Right lobe of liver (tissue), 6 donors: ENCODE measurements around the gene AKR1C1. TPM values are rescaled to one million over a fixed set of nuclear protein-coding genes. Genes with fewer than 3 reads are reported as not detected.
"Not testable (repeated sequence)": the region's sequence is repeated elsewhere in the genome, so short reads cannot be mapped to it uniquely, and the experiment has no call there.

ENCODE experiments used
- ATAC-seq, 4 donors: fragments of 200-7000 bp; cut with Tn5 transposase; one replicate each; pipeline ENCODE4 v1.9.1; 2020; ENCODE audit warnings: mild to moderate bottlenecking in 4 of 4, moderate library complexity in 4 of 4
- DNase-seq, 3 donors: peaks; one replicate each; pipeline ENCODE4 v3.0.0-alpha.2; 2020
- H3K27ac ChIP-seq, 3 donors: fragments of 200-600 bp; one replicate each; pipeline ENCODE4 v1.8.0; 2022
- H3K27me3 ChIP-seq, 2 donors: fragments of 200-600 bp; one replicate each; pipeline ENCODE4 v1.8.0; 2022
- H3K36me3 ChIP-seq, 4 donors: fragments of 200-600 bp; sonication (generic) in 1 of 4; one replicate each; pipeline versions ENCODE4 v1.5.1 to v1.8.0; 2017 to 2022; ENCODE audit warnings: control low read depth in 1 of 4
- H3K4me1 ChIP-seq, 4 donors: fragments of 200-600 bp; sonication (generic) in 1 of 4; one replicate each; pipeline versions ENCODE4 v1.5.1 to v1.8.0; 2017 to 2022; ENCODE audit warnings: control low read depth in 1 of 4
- H3K4me3 ChIP-seq, 3 donors: fragments of 200-600 bp; one replicate each; pipeline ENCODE4 v1.8.0; 2022
- H3K9me3 ChIP-seq, 4 donors: fragments of 200-600 bp; sonication (generic) in 1 of 4; one replicate each; pipeline versions ENCODE4 v1.5.1 to v1.8.0; 2017 to 2022; ENCODE audit warnings: control low read depth in 1 of 4
- POLR2A ChIP-seq: fragments of 450-650 bp; IDR thresholded peaks from one replicate; pipeline ENCODE4 v1.6.1; 2017; ENCODE audit warnings: antibody characterized with exemption, mild to moderate bottlenecking
- WGBS: methylation state at CpG from one replicate; pipeline ENCODE4 v1.1.6; 2018; ENCODE audit warnings: low coverage, low lambda C conversion rate; ENCODE audit not compliant: insufficient coverage; ENCODE audit errors: missing lambda C conversion rate; 5-methylcytosine and 5-hydroxymethylcytosine counted together
- intact Hi-C, 2 donors: fragments of 100-400 bp; cut with DNase I; formaldehyde crosslinking; loops; one replicate each; pipeline versions ENCODE4 v1.11.2 to v1.14.1; 2022
- total RNA-seq, 6 experiments: library from RNA; depleted of rRNA in 2 of 6; stranded (reverse); fragments of >200 nt in 2 of 6; fragmentation: NEBNext Ultra II Directional in 3 of 6; extraction: Animal tissue kit (Norgen Biotek cat#: 25700) in 3 of 6; gene quantifications; one replicate each; pipeline versions ENCODE4 v1.1.0 to v1.2.4, GENCODE V29; 2016 to 2023
- TF ChIP-seq, protein P1 (sequence below), 4 donors: fragments of 200-600 bp in 3 of 4; fragments of 450-650 bp in 1 of 4; IDR thresholded peaks; one replicate each; pipeline versions ENCODE4 v1.5.1 to v1.8.0; 2016 to 2022; ENCODE audit warnings: antibody characterized with exemption in 4 of 4, mild to moderate bottlenecking in 2 of 4
- donor health status: DM: no; HTN: yes; CAD: no.
- donor health status: DM: no; HTN: no; CAD: no.
- donor health status: DM: no; HTN: no; CAD: no.
- donor health status: DM: no; HTN: yes; CAD: no.
- donor health status: DM: no; HTN: yes; CAD: no.

The AKR1C1 gene
- total RNA-seq, 6 experiments from 2014 or later = 347 to 1,090 (median 533) TPM

GRCh38 chr10:4939224-4940072 lies 23.8 kb upstream of the AKR1C1 start:
- peak; percentile 50 to 80 (median 62) for ATAC-seq
- Histone ChIP-seq H3K4me3 (no peak overlapping the region), H3K9me3 (no peaks in the 10 kb centered on the region), H3K27me3 (no peaks in the 10 kb centered on the region), H3K36me3 (no peaks in the 10 kb centered on the region), H3K27ac (peak overlapping the region; percentile 47 to 96 (median 72)), H3K4me1 (peaks cover 0 to 59% (median 12%) of the 10 kb centered on the region in 4 donors)
- TF ChIP-seq POLR2A = no peak
- TF ChIP-seq, protein P1, sequence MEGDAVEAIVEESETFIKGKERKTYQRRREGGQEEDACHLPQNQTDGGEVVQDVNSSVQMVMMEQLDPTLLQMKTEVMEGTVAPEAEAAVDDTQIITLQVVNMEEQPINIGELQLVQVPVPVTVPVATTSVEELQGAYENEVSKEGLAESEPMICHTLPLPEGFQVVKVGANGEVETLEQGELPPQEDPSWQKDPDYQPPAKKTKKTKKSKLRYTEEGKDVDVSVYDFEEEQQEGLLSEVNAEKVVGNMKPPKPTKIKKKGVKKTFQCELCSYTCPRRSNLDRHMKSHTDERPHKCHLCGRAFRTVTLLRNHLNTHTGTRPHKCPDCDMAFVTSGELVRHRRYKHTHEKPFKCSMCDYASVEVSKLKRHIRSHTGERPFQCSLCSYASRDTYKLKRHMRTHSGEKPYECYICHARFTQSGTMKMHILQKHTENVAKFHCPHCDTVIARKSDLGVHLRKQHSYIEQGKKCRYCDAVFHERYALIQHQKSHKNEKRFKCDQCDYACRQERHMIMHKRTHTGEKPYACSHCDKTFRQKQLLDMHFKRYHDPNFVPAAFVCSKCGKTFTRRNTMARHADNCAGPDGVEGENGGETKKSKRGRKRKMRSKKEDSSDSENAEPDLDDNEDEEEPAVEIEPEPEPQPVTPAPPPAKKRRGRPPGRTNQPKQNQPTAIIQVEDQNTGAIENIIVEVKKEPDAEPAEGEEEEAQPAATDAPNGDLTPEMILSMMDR (IDR thresholded peaks at IDR 0.05) = no peak
- WGBS = 29% methylated on average over 6 of the region's 7 CpGs
- intact Hi-C loops = no loop called here
- DNase-seq = no peak

- H3K27me3 ChIP-seq, H3K9me3 ChIP-seq, ATAC-seq, H3K4me3 ChIP-seq, intact Hi-C loops, H3K36me3 ChIP-seq, DNase-seq: not testable (repeated sequence)
- Histone ChIP-seq H3K4me1 (peaks cover 0 to 65% (median 12%) of the 10 kb centered on the region in 4 donors), H3K27ac (peak overlapping the region; percentile 47 to 96 (median 72))
- 49% methylated on average over 6 of the region's 6 CpGs for WGBS
Measured at GRCh38 chr10:4940073-4940428, 23.2 kb upstream of the AKR1C1 start.

DNA sequence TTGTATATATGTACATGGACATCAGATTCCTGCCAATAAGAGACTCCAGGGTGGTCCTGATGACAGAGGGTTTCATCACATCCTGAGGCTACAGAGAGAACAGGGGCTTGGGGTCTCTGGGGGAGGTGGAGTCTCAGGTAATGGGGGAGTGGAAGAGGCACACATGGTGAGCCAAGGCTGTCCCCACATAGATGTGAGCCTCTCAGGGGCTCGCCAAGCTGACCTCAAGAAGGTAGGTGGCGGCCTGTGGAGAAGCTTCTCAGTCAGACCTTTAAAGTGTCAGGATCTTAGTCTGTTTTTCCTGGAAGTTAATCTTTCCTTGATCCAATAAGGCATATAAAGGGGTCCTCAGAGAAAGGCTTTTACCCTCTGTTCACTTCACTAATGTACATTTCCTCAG lies 22.3 kb upstream of the AKR1C1 start:
- peaks cover 0 to 73% (median 13%) of the 10 kb centered on the region in 4 donors for H3K4me1 ChIP-seq
- H3K27me3 ChIP-seq, H3K9me3 ChIP-seq, ATAC-seq, H3K36me3 ChIP-seq, intact Hi-C loops, H3K4me3 ChIP-seq, DNase-seq: not testable (repeated sequence)
- WGBS = no CpG with 5 or more reads among the region's 2 CpGs
- peak overlapping the region; percentile 28 to 96 (median 72) for H3K27ac ChIP-seq

- Histone ChIP-seq H3K4me3 (no peak overlapping the region), H3K36me3 (no peaks in the 10 kb centered on the region), H3K9me3 (no peaks in the 10 kb centered on the region), H3K27ac (peak overlapping the region; percentile 72 to 96 (median 78)), H3K4me1 (peaks cover 0 to 81% (median 17%) of the 10 kb centered on the region in 4 donors), H3K27me3 (no peaks in the 10 kb centered on the region)
- 42% methylated on average over 5 of the region's 5 CpGs for WGBS
- intact Hi-C loops = no loop called here
- ATAC-seq (peak; percentile 42 to 61 (median 57)), DNase-seq (peak in 1 of 3 donors; percentile 60)
- peak; percentile 47 for TF ChIP-seq POLR2A
- TF ChIP-seq, protein P1 (IDR thresholded peaks at IDR 0.05) = no peak
Measured at GRCh38 chr10:4941540-4942330, 21.5 kb upstream of the AKR1C1 start.

- DNase-seq (peak in 2 of 3 donors; percentile 34 to 59), ATAC-seq (peak; percentile 53 to 76 (median 63))
- Histone ChIP-seq H3K4me1 (peaks cover 0 to 90% (median 18%) of the 10 kb centered on the region in 4 donors), H3K27ac (peak overlapping the region; percentile 72 to 96 (median 78))
- TF ChIP-seq, protein P1 (IDR thresholded peaks at IDR 0.05) = peak; percentile 5 to 39 (median 30)
- H3K27me3 ChIP-seq, intact Hi-C loops, H3K36me3 ChIP-seq, H3K4me3 ChIP-seq, H3K9me3 ChIP-seq: not testable (repeated sequence)
- WGBS = 33% methylated on average over 2 of the region's 2 CpGs
Measured at GRCh38 chr10:4942931-4943330, 20.3 kb upstream of the AKR1C1 start.

DNA sequence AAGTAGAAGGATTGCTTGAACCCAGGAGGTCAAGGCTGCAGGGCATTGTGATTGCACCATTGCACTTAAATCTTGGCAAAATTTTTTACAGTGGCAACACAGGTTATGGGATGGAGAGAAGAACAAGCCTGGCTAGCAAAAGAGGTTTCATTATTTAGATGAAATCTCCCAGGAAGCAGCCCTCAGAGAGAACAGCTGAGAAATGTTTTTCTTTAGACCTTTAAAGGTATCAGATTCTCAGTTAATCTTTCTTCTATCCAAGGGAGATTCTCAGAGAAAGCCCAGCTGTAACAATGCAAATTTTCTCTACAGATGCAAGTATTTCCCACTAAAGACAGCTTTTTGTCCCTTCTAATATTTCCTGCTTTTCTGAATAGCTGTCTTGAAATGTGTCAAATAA lies 19.8 kb upstream of the AKR1C1 start:
- peak overlapping the region; percentile 72 to 96 (median 78) for H3K27ac ChIP-seq
- H3K27me3 ChIP-seq, H3K36me3 ChIP-seq, DNase-seq, intact Hi-C loops, H3K9me3 ChIP-seq, H3K4me3 ChIP-seq: not testable (repeated sequence)
- peaks cover 0 to 92% (median 18%) of the 10 kb centered on the region in 4 donors for H3K4me1 ChIP-seq
- ATAC-seq = peak in 2 of 4 donors; percentile 0 to 5
